IMR-90 (cell line): Measurements from ENCODE around the gene CMPK2. TPM values are rescaled to one million over a fixed set of nuclear protein-coding genes. Genes with fewer than 3 reads are reported as not detected.

Source experiments
- ATAC-seq: fragments of 200-7000 bp; cut with Tn5 transposase; 2 replicates; pipeline ENCODE4 v1.9.1; 2020; ENCODE audit warnings: low read depth, mild to moderate bottlenecking, moderate library complexity
- Bru-seq: library from RNA; stranded (reverse); fragments of 400-500 nt; gene quantifications from one replicate; lab custom pipeline; 2021; lab: Mats Ljungman, UMichigan
- BruChase-seq, 2 experiments: library from RNA; stranded (reverse); fragments of 400-500 nt; gene quantifications; one replicate each; lab custom pipeline; 2021; lab: Mats Ljungman, UMichigan
- BruUV-seq: library from RNA; stranded (reverse); fragments of 400-500 nt; replicated peaks from 2 replicates; lab custom pipeline; 2021; lab: Mats Ljungman, UMichigan
- CTCF ChIA-PET: fragments of 300-600 bp; formaldehyde crosslinking; extraction: SDS; loops from one replicate; lab custom pipeline; 2021; ENCODE audit warnings: antibody characterized with exemption; lab: Yijun Ruan, JAX
- POLR2A ChIA-PET: fragments of 300-600 bp; sonication (Branson Sonifier 250); formaldehyde crosslinking; loops from one replicate; lab custom pipeline; 2022; ENCODE audit warnings: antibody characterized with exemption; ENCODE audit not compliant: unreplicated experiment; lab: Charles Lee
- DNase-seq: peaks from one replicate; pipeline ENCODE4 v3.0.0; 2013
- H2AFZ ChIP-seq: replicated peaks from 2 replicates; pipeline ENCODE3; 2013; ENCODE audit warnings: low read length, mild to moderate bottlenecking; ENCODE audit not compliant: poor library complexity
- H2AK5ac ChIP-seq: 2 replicates; pipeline ENCODE4 v1.6.1; 2013; ENCODE audit warnings: low read depth, low read length, inconsistent platforms
- H2AK9ac ChIP-seq: replicated peaks from 2 replicates; pipeline ENCODE3; 2013; ENCODE audit warnings: mild to moderate bottlenecking, low read depth, low read length, moderate library complexity; ENCODE audit not compliant: poor library complexity
- H2BK120ac ChIP-seq: 2 replicates; pipeline ENCODE4 v1.6.1; 2013; ENCODE audit warnings: low read depth, low read length, inconsistent platforms
- H2BK15ac ChIP-seq: 3 replicates; pipeline ENCODE4 v1.6.1; 2013; ENCODE audit warnings: low read depth, low read length, inconsistent platforms
- H2BK20ac ChIP-seq: 2 replicates; pipeline ENCODE4 v1.6.1; 2013; ENCODE audit warnings: low read depth, mild to moderate bottlenecking, inconsistent platforms, low read length, moderate library complexity
- H2BK5ac ChIP-seq: 2 replicates; pipeline ENCODE4 v1.6.1; 2013; ENCODE audit warnings: mild to moderate bottlenecking, low read depth, low read length, inconsistent platforms; ENCODE audit not compliant: poor library complexity, severe bottlenecking
- H3K14ac ChIP-seq: replicated peaks from 2 replicates; pipeline ENCODE4 v1.6.1; 2013; ENCODE audit warnings: low read depth, low read length, inconsistent platforms
- H3K18ac ChIP-seq: 2 replicates; pipeline ENCODE4 v1.6.1; 2013; ENCODE audit warnings: low read depth, low read length, control low read depth
- H3K23ac ChIP-seq: 2 replicates; pipeline ENCODE4 v1.6.1; 2013; ENCODE audit warnings: low read depth, low read length, inconsistent platforms
- H3K27ac ChIP-seq: 2 replicates; pipeline ENCODE4 v1.5.1; 2013; ENCODE audit warnings: mild to moderate bottlenecking, control low read depth, low read length; ENCODE audit not compliant: insufficient read depth
- H3K27me3 ChIP-seq: 2 replicates; pipeline ENCODE4 v1.6.1; 2013; ENCODE audit warnings: low read length; ENCODE audit not compliant: control insufficient read depth, insufficient read depth
- H3K36me3 ChIP-seq: 2 replicates; pipeline ENCODE4 v1.6.1; 2013; ENCODE audit warnings: low read length, mixed read lengths; ENCODE audit not compliant: control insufficient read depth, insufficient read depth
- H3K4ac ChIP-seq: 2 replicates; pipeline ENCODE4 v1.6.1; 2013; ENCODE audit warnings: low read depth, low read length, inconsistent platforms
- H3K4me1 ChIP-seq: 2 replicates; pipeline ENCODE4 v1.6.1; 2013; ENCODE audit warnings: low read length, mixed read lengths; ENCODE audit not compliant: control insufficient read depth, insufficient read depth
- H3K4me2 ChIP-seq: 2 replicates; pipeline ENCODE4 v1.6.1; 2013; ENCODE audit warnings: low read depth, mild to moderate bottlenecking, control low read depth, low read length, moderate library complexity
- H3K4me3 ChIP-seq: 2 replicates; pipeline ENCODE4 v1.5.1; 2013; ENCODE audit warnings: low read depth, mild to moderate bottlenecking, control low read depth, low read length, moderate library complexity; ENCODE audit not compliant: insufficient read depth
- H3K56ac ChIP-seq: 2 replicates; pipeline ENCODE4 v1.6.1; 2013; ENCODE audit warnings: low read length, inconsistent platforms; ENCODE audit not compliant: insufficient read depth; ENCODE audit errors: extremely low read depth
- H3K79me1 ChIP-seq, 2 experiments: 2 replicates each; pipeline ENCODE4 v1.6.1; 2013; ENCODE audit warnings: low read length in 2 of 2, inconsistent platforms in 1 of 2, low read depth in 1 of 2
- H3K9ac ChIP-seq: 2 replicates; pipeline ENCODE4 v1.6.1; 2013; ENCODE audit warnings: low read depth, low read length, control low read depth
- H3K9me1 ChIP-seq: 2 replicates; pipeline ENCODE4 v1.6.1; 2013; ENCODE audit warnings: low read length, inconsistent platforms; ENCODE audit not compliant: insufficient read depth
- H3K9me3 ChIP-seq: 2 replicates; pipeline ENCODE4 v1.6.1; 2013; ENCODE audit warnings: low read length; ENCODE audit not compliant: control insufficient read depth, insufficient read depth
- H4K20me1 ChIP-seq: 2 replicates; pipeline ENCODE4 v1.6.1; 2013; ENCODE audit warnings: low read length, inconsistent platforms; ENCODE audit not compliant: insufficient read depth
- H4K5ac ChIP-seq: 2 replicates; pipeline ENCODE4 v1.6.1; 2013; ENCODE audit warnings: mild to moderate bottlenecking, low read depth, low read length, control low read depth
- H4K8ac ChIP-seq, 2 experiments: 2 replicates each; pipeline ENCODE4 v1.6.1; 2013; ENCODE audit warnings: low read depth in 2 of 2, low read length in 2 of 2, control low read depth in 1 of 2, inconsistent platforms in 1 of 2
- H4K91ac ChIP-seq: 2 replicates; pipeline ENCODE4 v1.6.1; 2013; ENCODE audit warnings: low read depth, low read length, inconsistent platforms; ENCODE audit not compliant: insufficient read depth
- CHD1 ChIP-seq: IDR thresholded peaks from 2 replicates; pipeline ENCODE4 v1.6.1; 2012; ENCODE audit warnings: low read depth, low read length, improper control_type of control experiment
- ELK1 ChIP-seq: fragments of 150-350 bp; IDR thresholded peaks from 2 replicates; pipeline ENCODE4 v1.6.1; 2016; ENCODE audit warnings: low read depth, mild to moderate bottlenecking, low read length, moderate library complexity, borderline replicate concordance
- FOS ChIP-seq: fragments of 150-350 bp; IDR thresholded peaks from 2 replicates; pipeline ENCODE4 v1.6.1; 2016; ENCODE audit warnings: low read depth, low read length
- MAFK ChIP-seq: IDR thresholded peaks from 2 replicates; pipeline ENCODE4 v1.6.1; 2012; ENCODE audit warnings: low read depth, low read length, improper control_type of control experiment
- MAZ ChIP-seq: IDR thresholded peaks from 2 replicates; pipeline ENCODE4 v1.6.1; 2012; ENCODE audit warnings: low read depth, mild to moderate bottlenecking, low read length, improper control_type of control experiment, moderate library complexity, borderline replicate concordance
- MXI1 ChIP-seq: IDR thresholded peaks from 2 replicates; pipeline ENCODE4 v1.6.1; 2012; ENCODE audit warnings: low read depth, mild to moderate bottlenecking, low read length, moderate library complexity, borderline replicate concordance
- POLR2A ChIP-seq: IDR thresholded peaks from 2 replicates; pipeline ENCODE4 v1.6.1; 2012; ENCODE audit warnings: mild to moderate bottlenecking, low read depth, low read length
- RCOR1 ChIP-seq: IDR thresholded peaks from 2 replicates; pipeline ENCODE4 v1.6.1; 2012; ENCODE audit warnings: mild to moderate bottlenecking, low read length, improper control_type of control experiment; ENCODE audit not compliant: insufficient replicate concordance
- SMC3 ChIP-seq: fragments of 150-350 bp; IDR thresholded peaks from 2 replicates; pipeline ENCODE4 v1.6.1; 2016; ENCODE audit warnings: low read depth, mild to moderate bottlenecking, antibody characterized with exemption, low read length, moderate library complexity
- WGBS, 2 experiments: methylation state at CpG; one replicate each; pipeline versions ENCODE4 v1.1.5 to v1.1.7; 2013; ENCODE audit warnings: missing lambda C conversion rate in 2 of 2; ENCODE audit not compliant: insufficient read length in 1 of 2; ENCODE audit errors: extremely low coverage in 2 of 2; 5-methylcytosine and 5-hydroxymethylcytosine counted together
- dilution Hi-C: fragments of 300-500 bp; cut with HindIII; formaldehyde crosslinking; loops from one replicate; pipeline ENCODE4 v1.14.3; 2018; ENCODE audit warnings: low sequenced_read_pairs; ENCODE audit not compliant: unreplicated experiment
- in situ Hi-C: fragments of 300-500 bp; cut with MboI; formaldehyde crosslinking; loops from 3 replicates; pipeline ENCODE4 v1.14.3; 2019; ENCODE audit warnings: low sequenced_read_pairs, inconsistent platforms, mixed read lengths
- intact Hi-C: fragments of 100-400 bp; cut with micrococcal nuclease; formaldehyde crosslinking; loops from 2 replicates; pipeline ENCODE4 v1.10.0; 2022
- long read RNA-seq: library from polyadenylated mRNA; unstranded; transcript quantifications from one replicate; pipeline ENCODE4 v2.0.0, GENCODE V29; 2021; ENCODE audit not compliant: unreplicated experiment
- polyA plus RNA-seq, 3 experiments: library from polyadenylated mRNA; depleted of rRNA; stranded (reverse); fragments of >200 nt; gene quantifications; 2 replicates each; pipeline ENCODE4 v1.2.3, GENCODE V29; 2012; ENCODE audit warnings: low replicate concordance in 1 of 3
- total RNA-seq: library from RNA; depleted of rRNA; stranded (reverse); fragments of >200 nt; gene quantifications from 2 replicates; pipeline ENCODE4 v1.2.3, GENCODE V29; 2012; rRNA removed
- TF ChIP-seq, protein P1 (sequence below): conservative IDR thresholded peaks from 2 replicates; pipeline ENCODE4 v1.5.1; 2012; ENCODE audit warnings: mild to moderate bottlenecking, low read depth, low read length, improper control_type of control experiment

Gene CMPK2, protein sequence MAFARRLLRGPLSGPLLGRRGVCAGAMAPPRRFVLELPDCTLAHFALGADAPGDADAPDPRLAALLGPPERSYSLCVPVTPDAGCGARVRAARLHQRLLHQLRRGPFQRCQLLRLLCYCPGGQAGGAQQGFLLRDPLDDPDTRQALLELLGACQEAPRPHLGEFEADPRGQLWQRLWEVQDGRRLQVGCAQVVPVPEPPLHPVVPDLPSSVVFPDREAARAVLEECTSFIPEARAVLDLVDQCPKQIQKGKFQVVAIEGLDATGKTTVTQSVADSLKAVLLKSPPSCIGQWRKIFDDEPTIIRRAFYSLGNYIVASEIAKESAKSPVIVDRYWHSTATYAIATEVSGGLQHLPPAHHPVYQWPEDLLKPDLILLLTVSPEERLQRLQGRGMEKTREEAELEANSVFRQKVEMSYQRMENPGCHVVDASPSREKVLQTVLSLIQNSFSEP
- total RNA-seq (0.18 and 0.28 TPM in 2 replicates), polyA plus RNA-seq (2012; rRNA removed) (0.03 and 0.11 TPM in 2 replicates), Bru-seq, nascent RNA (percentile 4 among the genes with signal in this experiment), BruChase-seq, experiment 1, labeled RNA remaining after a 6-hour chase (percentile 4 among the genes with signal in this experiment), BruChase-seq, experiment 2, labeled RNA remaining after a 2-hour chase (not detected)
- polyA plus RNA-seq (2012; cell fraction: cytosol; rRNA removed), result 0.02 TPM in 1 of 2 replicates, not detected in the other
- 0.05 and 0.07 TPM in 2 replicates for polyA plus RNA-seq (2012; cell fraction: nucleus; rRNA removed; ENCODE audit: low replicate concordance)
- long read RNA-seq, result 0 reads

DNA sequence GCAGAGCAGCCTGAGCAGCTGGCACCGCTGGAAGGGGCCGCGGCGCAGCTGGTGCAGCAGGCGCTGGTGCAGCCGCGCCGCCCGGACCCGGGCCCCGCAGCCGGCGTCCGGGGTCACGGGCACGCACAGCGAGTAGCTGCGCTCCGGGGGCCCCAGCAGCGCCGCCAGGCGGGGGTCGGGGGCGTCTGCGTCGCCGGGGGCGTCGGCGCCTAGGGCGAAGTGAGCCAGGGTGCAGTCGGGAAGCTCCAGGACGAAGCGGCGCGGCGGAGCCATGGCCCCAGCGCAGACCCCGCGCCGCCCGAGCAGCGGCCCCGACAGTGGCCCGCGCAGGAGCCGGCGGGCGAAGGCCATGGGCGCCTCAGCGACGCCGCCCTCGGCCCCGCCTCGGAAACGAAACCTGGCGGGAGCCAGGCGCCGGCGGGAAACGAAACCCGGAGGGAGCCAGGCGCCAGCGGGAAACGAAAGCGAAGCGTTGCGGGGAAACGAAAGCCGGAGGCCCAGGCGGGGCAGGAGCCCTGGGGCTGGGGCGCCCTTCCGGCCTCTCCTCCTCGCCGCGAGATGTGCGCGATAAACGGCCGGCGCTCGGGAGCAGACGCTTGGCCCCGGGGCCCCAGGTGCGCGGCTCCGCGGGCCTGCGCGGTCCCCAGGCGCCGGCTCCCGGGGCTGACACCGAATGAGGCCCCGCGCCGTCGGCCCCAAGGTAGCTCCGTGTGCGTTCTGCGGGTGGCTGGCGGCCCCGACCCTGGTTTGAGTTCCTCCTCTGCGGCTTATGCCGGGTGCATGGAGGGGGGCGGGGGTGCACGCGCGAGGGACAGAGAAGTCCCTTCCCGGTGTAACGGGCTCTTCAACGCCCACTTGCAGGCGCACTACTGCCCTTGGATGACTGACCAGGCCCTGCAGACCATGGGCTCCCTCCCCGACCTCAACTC is at the start of gene CMPK2:
Gene CMPK2 (minus strand): TSS at position 562 of the 929 bp plus-strand sequence. CDS start 211 bp downstream, at position 351.
- no peak for TF ChIP-seq MXI1
- TF ChIP-seq, protein P1, sequence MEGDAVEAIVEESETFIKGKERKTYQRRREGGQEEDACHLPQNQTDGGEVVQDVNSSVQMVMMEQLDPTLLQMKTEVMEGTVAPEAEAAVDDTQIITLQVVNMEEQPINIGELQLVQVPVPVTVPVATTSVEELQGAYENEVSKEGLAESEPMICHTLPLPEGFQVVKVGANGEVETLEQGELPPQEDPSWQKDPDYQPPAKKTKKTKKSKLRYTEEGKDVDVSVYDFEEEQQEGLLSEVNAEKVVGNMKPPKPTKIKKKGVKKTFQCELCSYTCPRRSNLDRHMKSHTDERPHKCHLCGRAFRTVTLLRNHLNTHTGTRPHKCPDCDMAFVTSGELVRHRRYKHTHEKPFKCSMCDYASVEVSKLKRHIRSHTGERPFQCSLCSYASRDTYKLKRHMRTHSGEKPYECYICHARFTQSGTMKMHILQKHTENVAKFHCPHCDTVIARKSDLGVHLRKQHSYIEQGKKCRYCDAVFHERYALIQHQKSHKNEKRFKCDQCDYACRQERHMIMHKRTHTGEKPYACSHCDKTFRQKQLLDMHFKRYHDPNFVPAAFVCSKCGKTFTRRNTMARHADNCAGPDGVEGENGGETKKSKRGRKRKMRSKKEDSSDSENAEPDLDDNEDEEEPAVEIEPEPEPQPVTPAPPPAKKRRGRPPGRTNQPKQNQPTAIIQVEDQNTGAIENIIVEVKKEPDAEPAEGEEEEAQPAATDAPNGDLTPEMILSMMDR, result no peak
- TF ChIP-seq RCOR1, result no peak
- no peak for TF ChIP-seq FOS
- TF ChIP-seq POLR2A, result no peak
- no peak for TF ChIP-seq MAFK
- no peak for TF ChIP-seq CHD1
- no peak for TF ChIP-seq ELK1
- no peak for TF ChIP-seq SMC3
- TF ChIP-seq MAZ, result no peak
- POLR2A ChIA-PET, result no interaction called here

More for the DNA sequence above, at the start of gene CMPK2:
- no TSS peak for BruUV-seq
- intact Hi-C loops (no loop called here), dilution Hi-C loops (no loop called here), in situ Hi-C loops (no loop called here)
- WGBS, 2 experiments, result 0% methylated on average over 24 of the region's 115 CpGs; no CpG with 5 or more reads in 1 of the 2 experiments
- Histone ChIP-seq H2AK5ac (no peak within 1 kb of the TSS), H3K9me3 (no peaks in the 10 kb centered on the region), H2BK120ac (no peak within 1 kb of the TSS), H4K20me1 (no peaks in the 10 kb centered on the region), H2BK15ac (no peak within 1 kb of the TSS), H3K4me2 (peak within 1 kb of the TSS; percentile 81), H3K9me1 (no peaks in the 10 kb centered on the region), H2BK5ac (no peak within 1 kb of the TSS), H4K91ac (no peak within 1 kb of the TSS), H3K27me3 (peaks cover 12% of the 10 kb centered on the region), H3K79me1 (no peaks in the 10 kb centered on the region), H3K36me3 (no peaks in the 10 kb centered on the region), H3K9ac (no peak within 1 kb of the TSS), H3K4ac (no peak within 1 kb of the TSS), H4K5ac (no peak within 1 kb of the TSS), H2AFZ (peak within 1 kb of the TSS; percentile 85), H2BK20ac (no peak within 1 kb of the TSS), H3K23ac (no peak within 1 kb of the TSS), H3K14ac (no peak within 1 kb of the TSS), H3K56ac (no peak within 1 kb of the TSS), H2AK9ac (no peak within 1 kb of the TSS), H3K18ac (no peak within 1 kb of the TSS), H4K8ac (no peak within 1 kb of the TSS), H3K27ac (no peak within 1 kb of the TSS), H3K4me3 (peak within 1 kb of the TSS; percentile 61), H3K4me1 (peaks cover 2% of the 10 kb centered on the region; the same call in 1 of the 2 replicates)
- CTCF ChIA-PET, result no interaction called here
- ATAC-seq, result peak; percentile 74
- DNase-seq, result peak; percentile 9
